ENCODE measurements around the gene AGFG1. TPM values are rescaled to one million over a fixed set of nuclear protein-coding genes. Genes with fewer than 3 reads are reported as not detected.

The AGFG1 gene
- total RNA-seq, 1 donor from 2014 or later = 25.5 TPM

GRCh38 chr2:227504700-227505099 is 32.7 kb downstream of the AGFG1 start:
- DNase-seq (ENCODE audit: low spot score in 2 of 2) = no peak
- no peak for TF ChIP-seq CTCF (IDR thresholded peaks at IDR 0.05)
- Histone ChIP-seq H3K36me3 (no peaks in the 10 kb centered on the region), H3K27ac (no peak overlapping the region), H3K4me3 (no peak overlapping the region), H3K4me1 (peaks cover 0 to 29% of the 10 kb centered on the region in 2 donors), H3K9me3 (no peaks in the 10 kb centered on the region), H3K27me3 (no peaks in the 10 kb centered on the region)
- intact Hi-C loops (cut with DNase I) = no loop called here

GRCh38 chr2:227506456-227506855 is 34.5 kb downstream of the AGFG1 start:
- no peaks in the 10 kb centered on the region for H3K27me3 ChIP-seq
- no peak for TF ChIP-seq CTCF (IDR thresholded peaks at IDR 0.05)
- intact Hi-C loops (cut with DNase I) = no loop called here
- no peak overlapping the region for H3K27ac ChIP-seq
- no peak overlapping the region for H3K4me3 ChIP-seq
- no peaks in the 10 kb centered on the region for H3K36me3 ChIP-seq
- H3K9me3 ChIP-seq = no peaks in the 10 kb centered on the region
- DNase-seq (ENCODE audit: low spot score in 2 of 2) = no peak
- H3K4me1 ChIP-seq = peaks cover 0 to 42% of the 10 kb centered on the region in 2 donors

- TF ChIP-seq CTCF (IDR thresholded peaks at IDR 0.05) = no peak
- Histone ChIP-seq H3K4me3 (no peak overlapping the region), H3K36me3 (no peaks in the 10 kb centered on the region), H3K4me1 (peaks cover 0 to 51% of the 10 kb centered on the region in 2 donors), H3K27ac (no peak overlapping the region), H3K27me3 (no peaks in the 10 kb centered on the region), H3K9me3 (no peaks in the 10 kb centered on the region)
- no peak for DNase-seq (ENCODE audit: low spot score in 2 of 2)
- intact Hi-C loops (cut with DNase I) = no loop called here
Measured at GRCh38 chr2:227507963-227508362, 36.0 kb downstream of the AGFG1 start.

- no peak for TF ChIP-seq CTCF (IDR thresholded peaks at IDR 0.05)
- H3K4me3 ChIP-seq = no peak overlapping the region
- no peaks in the 10 kb centered on the region for H3K36me3 ChIP-seq
- H3K9me3 ChIP-seq = no peaks in the 10 kb centered on the region
- H3K27me3 ChIP-seq = no peaks in the 10 kb centered on the region
- no peak for DNase-seq (ENCODE audit: low spot score in 2 of 2)
- intact Hi-C loops (cut with DNase I) = no loop called here
- H3K4me1 ChIP-seq = peaks cover 0 to 47% of the 10 kb centered on the region in 2 donors
- no peak overlapping the region for H3K27ac ChIP-seq
Measured at GRCh38 chr2:227509076-227509475, 37.1 kb downstream of the AGFG1 start.

GRCh38 chr2:227509824-227510619 is 38.1 kb downstream of the AGFG1 start:
- intact Hi-C loops (cut with DNase I) = no loop called here
- no peak overlapping the region for H3K4me3 ChIP-seq
- H3K9me3 ChIP-seq = no peaks in the 10 kb centered on the region
- no peaks in the 10 kb centered on the region for H3K36me3 ChIP-seq
- peaks cover 0 to 39% of the 10 kb centered on the region in 2 donors for H3K4me1 ChIP-seq
- no peak overlapping the region for H3K27ac ChIP-seq
- no peak for DNase-seq (ENCODE audit: low spot score in 2 of 2)
- no peaks in the 10 kb centered on the region for H3K27me3 ChIP-seq
- no peak for TF ChIP-seq CTCF (IDR thresholded peaks at IDR 0.05)

Measured in ascending aorta (tissue), 2 donors.